ENCODE measurements around the gene SMC6. TPM values are rescaled to one million over a fixed set of nuclear protein-coding genes. Genes with fewer than 3 reads are reported as not detected.

SMC6 gene
- total RNA-seq, 2 donors from 2014 or later, result 9.9 to 11.9 TPM

- TF ChIP-seq CTCF (IDR thresholded peaks at IDR 0.05) (no peak), POLR2A (IDR thresholded peaks at IDR 0.05) (peak in 2 of 3 donors; percentile 63 to 64)
- Histone ChIP-seq H3K36me3 (replicated peaks in 1 of 2; ENCODE audit: insufficient read depth in 1 of 2, low read depth in 2 of 2) (no peaks in the 10 kb centered on the region), H3K4me1 (peaks cover 17% of the 10 kb centered on the region), H3K27me3 (no peaks in the 10 kb centered on the region), H3K27ac (peak overlapping the region; percentile 93 to 99 (median 96)), H3K4me3 (peak overlapping the region; percentile 67 to 88), H3K9me3 (no peaks in the 10 kb centered on the region)
- 1% methylated on average over 17 to 60 of the region's 70 CpGs for WGBS, 2 donors
- peak; percentile 50 to 81 (median 60) for DNase-seq
- peak; percentile 78 for ATAC-seq
- intact Hi-C loops (cut with DNase I), result no loop called here
Measured at GRCh38 chr2:17752892-17753802, 463 bp downstream of the SMC6 start.

DNA sequence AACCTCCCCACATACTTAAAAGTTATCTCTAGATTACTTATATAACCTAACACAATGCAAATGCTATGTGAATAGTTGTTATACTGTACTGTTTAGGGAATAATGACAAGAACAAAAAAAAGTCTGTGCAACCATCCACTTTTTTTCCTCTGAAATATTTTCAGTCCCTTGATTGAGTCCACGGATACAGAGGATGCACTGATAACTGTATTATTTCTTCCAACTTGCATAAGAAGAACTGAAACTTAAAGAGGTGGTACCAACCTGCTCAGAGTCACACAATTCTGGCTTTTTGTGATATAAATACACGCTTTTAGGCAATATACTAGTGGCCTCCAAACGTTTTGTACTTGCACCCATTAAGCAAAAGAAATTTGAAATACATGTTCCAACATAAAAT, 1.4 kb downstream of the SMC6 start:
- TF ChIP-seq POLR2A (IDR thresholded peaks at IDR 0.05) (no peak), CTCF (IDR thresholded peaks at IDR 0.05) (no peak)
- Histone ChIP-seq H3K9me3 (no peaks in the 10 kb centered on the region), H3K27ac (no peak overlapping the region), H3K27me3 (no peaks in the 10 kb centered on the region), H3K4me3 (no peak overlapping the region), H3K36me3 (replicated peaks in 1 of 2; ENCODE audit: insufficient read depth in 1 of 2, low read depth in 2 of 2) (no peaks in the 10 kb centered on the region), H3K4me1 (peaks cover 17% of the 10 kb centered on the region)
- intact Hi-C loops (cut with DNase I), result no loop called here
- WGBS, 2 donors, result 41 to 47% methylated on average over 3 of the region's 3 CpGs
- ATAC-seq (no peak), DNase-seq (no peak)

DNA sequence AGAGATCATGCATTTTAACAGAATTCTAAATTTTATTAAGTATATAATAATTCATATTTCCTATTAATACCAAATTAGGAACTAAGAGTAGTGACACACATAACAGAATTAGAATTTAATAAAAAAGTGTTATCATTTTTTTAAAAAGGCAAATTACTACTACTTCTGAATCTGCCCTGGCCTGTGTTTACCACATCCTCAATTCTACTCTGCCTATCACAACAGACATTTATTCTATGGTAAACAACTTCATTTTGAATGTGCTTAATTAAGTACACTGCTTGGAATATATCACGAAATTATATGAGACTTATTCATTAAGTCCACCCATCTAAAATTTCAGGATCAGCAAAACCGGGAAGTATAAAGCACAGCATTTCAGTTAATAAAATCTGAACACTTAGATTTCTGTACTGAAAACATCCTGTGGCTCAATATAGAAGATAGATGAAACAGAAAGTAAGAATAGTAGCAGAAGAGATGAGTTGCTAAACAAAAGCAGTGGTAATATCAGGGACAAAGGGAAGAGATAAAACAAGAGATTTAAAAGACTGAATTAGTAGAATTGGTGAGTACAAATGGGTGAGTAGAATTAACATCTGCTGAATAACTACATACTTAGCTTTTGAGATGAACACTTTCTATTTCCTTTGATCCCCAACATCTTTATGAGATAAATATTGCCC, 3.7 kb downstream of the SMC6 start:
- DNase-seq, result no peak
- TF ChIP-seq POLR2A (IDR thresholded peaks at IDR 0.05) (no peak), CTCF (IDR thresholded peaks at IDR 0.05) (no peak)
- H3K4me3 ChIP-seq, result no peak overlapping the region
- WGBS, 2 donors, result 91 to 92% methylated on average over 2 of the region's 2 CpGs
- intact Hi-C loops (cut with DNase I), result no loop called here
- peaks cover 17% of the 10 kb centered on the region for H3K4me1 ChIP-seq
- no peak overlapping the region for H3K27ac ChIP-seq
- H3K27me3 ChIP-seq, result no peaks in the 10 kb centered on the region
- no peaks in the 10 kb centered on the region for H3K9me3 ChIP-seq
- no peaks in the 10 kb centered on the region for H3K36me3 ChIP-seq (replicated peaks in 1 of 2; ENCODE audit: insufficient read depth in 1 of 2, low read depth in 2 of 2)
- no peak for ATAC-seq

DNA sequence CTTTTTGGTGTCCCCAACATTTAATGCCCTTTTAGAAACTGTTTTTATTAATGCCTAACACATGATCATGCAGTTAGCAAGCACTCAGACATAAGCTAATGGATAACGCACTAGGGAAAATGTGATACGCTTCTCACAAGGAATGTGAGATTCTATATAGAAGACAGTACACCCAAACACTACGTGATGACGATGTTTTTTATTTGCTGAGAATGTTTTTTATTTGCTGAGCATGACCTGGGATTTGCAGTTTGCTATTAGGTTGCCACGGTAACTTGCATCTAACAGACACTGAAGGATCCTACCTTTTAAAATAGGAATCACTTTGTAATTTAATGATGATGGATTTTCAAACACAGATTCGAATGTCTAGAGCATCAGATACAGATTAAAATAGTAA, 4.9 kb downstream of the SMC6 start:
- WGBS, 2 donors, result 80 to 85% methylated on average over 6 of the region's 6 CpGs
- no peaks in the 10 kb centered on the region for H3K36me3 ChIP-seq (replicated peaks in 1 of 2; ENCODE audit: insufficient read depth in 1 of 2, low read depth in 2 of 2)
- ATAC-seq (no peak), DNase-seq (no peak)
- TF ChIP-seq POLR2A (IDR thresholded peaks at IDR 0.05), result no peak
- H3K4me3 ChIP-seq, result no peak overlapping the region
- H3K4me1 ChIP-seq, result peaks cover 11% of the 10 kb centered on the region
- no peak overlapping the region for H3K27ac ChIP-seq
- H3K27me3 ChIP-seq, result no peaks in the 10 kb centered on the region
- no peaks in the 10 kb centered on the region for H3K9me3 ChIP-seq
- intact Hi-C loops (cut with DNase I), result no loop called here

- ATAC-seq (no peak), DNase-seq (no peak)
- no peak for TF ChIP-seq POLR2A (IDR thresholded peaks at IDR 0.05)
- TF ChIP-seq CTCF (IDR thresholded peaks at IDR 0.05), result no peak
- Histone ChIP-seq H3K27ac (no peak overlapping the region), H3K4me3 (no peak overlapping the region), H3K27me3 (no peaks in the 10 kb centered on the region), H3K36me3 (replicated peaks in 1 of 2; ENCODE audit: insufficient read depth in 1 of 2, low read depth in 2 of 2) (no peaks in the 10 kb centered on the region), H3K9me3 (no peaks in the 10 kb centered on the region), H3K4me1 (peaks cover 10% of the 10 kb centered on the region)
- WGBS, 2 donors, result 73 to 80% methylated on average over 4 of the region's 4 CpGs
- intact Hi-C loops (cut with DNase I), result no loop called here
Measured at GRCh38 chr2:17747684-17748452, 5.7 kb downstream of the SMC6 start.
